22Rv1 (cell line): ENCODE data around the gene KRT81.

Experiments
- CTCF ChIP-seq: fragments of 450-650 bp; IDR thresholded peaks from 2 replicates; pipeline ENCODE4 v1.5.1; 2017; ENCODE audit warnings: mild to moderate bottlenecking
- ZFX ChIP-seq: fragments of 450-650 bp; IDR thresholded peaks from 2 replicates; pipeline ENCODE4 v1.6.1; 2017; ENCODE audit warnings: antibody characterized with exemption, borderline replicate concordance

- TF ChIP-seq CTCF, result no peak
- no peak for TF ChIP-seq ZFX
Observed at GRCh38 chr12:52241205-52241842, 50.0 kb downstream of the KRT81 start.
